Peyer's patch (tissue), 4 donors: ENCODE results near the gene HACD2. TPM values are rescaled to one million over a fixed set of nuclear protein-coding genes. Genes with fewer than 3 reads are reported as not detected.

Experiments
- DNase-seq, 3 donors: peaks; one replicate each; pipeline ENCODE4 v3.0.0-alpha.2; 2017 to 2019
- H3K27ac ChIP-seq, 4 donors: fragments of 200-600 bp; sonication (generic); one replicate each; pipeline ENCODE4 v1.5.1; 2016 to 2019
- H3K27me3 ChIP-seq, 2 donors: fragments of 200-600 bp; sonication (generic); one replicate each; pipeline ENCODE4 v1.5.1; 2019
- H3K36me3 ChIP-seq, 3 donors: fragments of 200-600 bp; sonication (generic); one replicate each; pipeline ENCODE4 v1.5.1; 2016 to 2019
- H3K4me1 ChIP-seq, 4 donors: fragments of 200-600 bp; sonication (generic); one replicate each; pipeline ENCODE4 v1.5.1; 2016 to 2019
- H3K4me3 ChIP-seq, 4 donors: fragments of 200-600 bp; sonication (generic); 1 replicate in 3 of 4; 2 replicates in 1 of 4; pipeline ENCODE4 v1.5.1; 2016 to 2019; ENCODE audit warnings: mild to moderate bottlenecking in 1 of 4
- H3K9me3 ChIP-seq, 4 donors: fragments of 200-600 bp; sonication (generic); one replicate each; pipeline ENCODE4 v1.5.1; 2016 to 2019; ENCODE audit warnings: mild to moderate bottlenecking in 1 of 4
- CTCF ChIP-seq, 6 experiments: fragments of 450-650 bp in 4 of 6; fragments of 200-600 bp in 2 of 6; sonication (generic) in 1 of 6; IDR thresholded peaks; one replicate each; pipeline ENCODE4 v1.5.1; 2017 to 2019; ENCODE audit warnings: antibody characterized with exemption in 6 of 6, mild to moderate bottlenecking in 3 of 6, moderate library complexity in 1 of 6
- POLR2A ChIP-seq, 2 donors: fragments of 450-650 bp; IDR thresholded peaks; one replicate each; pipeline ENCODE4 v1.5.1; 2017; ENCODE audit warnings: antibody characterized with exemption in 2 of 2, mild to moderate bottlenecking in 2 of 2, moderate library complexity in 2 of 2
- total RNA-seq, 4 donors: library from RNA; depleted of rRNA; stranded (reverse); fragments of >200 nt; gene quantifications; one replicate each; pipeline ENCODE4 v1.1.0, GENCODE V29; 2016

HACD2 gene
- total RNA-seq, 4 donors from 2014 or later = 19.8 to 53.6 (median 27.6) TPM

- no peak overlapping the region for H3K27ac ChIP-seq
- DNase-seq = no peak
- no peaks in the 10 kb centered on the region for H3K36me3 ChIP-seq
- TF ChIP-seq POLR2A (IDR thresholded peaks at IDR 0.05) (no peak), CTCF (IDR thresholded peaks at IDR 0.05) (no peak)
- no peak overlapping the region for H3K4me3 ChIP-seq
- H3K4me1 ChIP-seq = no peaks in the 10 kb centered on the region
- H3K27me3 ChIP-seq = no peaks in the 10 kb centered on the region
- no peaks in the 10 kb centered on the region for H3K9me3 ChIP-seq
Measured at GRCh38 chr3:123479891-123480290, 105.0 kb downstream of the HACD2 start.

- no peak for TF ChIP-seq POLR2A (IDR thresholded peaks at IDR 0.05)
- no peak for TF ChIP-seq CTCF (IDR thresholded peaks at IDR 0.05)
- Histone ChIP-seq H3K27me3 (no peaks in the 10 kb centered on the region), H3K9me3 (no peaks in the 10 kb centered on the region), H3K27ac (no peak overlapping the region), H3K4me1 (no peaks in the 10 kb centered on the region), H3K4me3 (no peak overlapping the region), H3K36me3 (no peaks in the 10 kb centered on the region)
- DNase-seq = no peak
Measured at GRCh38 chr3:123478314-123478713, 106.5 kb downstream of the HACD2 start.

DNA sequence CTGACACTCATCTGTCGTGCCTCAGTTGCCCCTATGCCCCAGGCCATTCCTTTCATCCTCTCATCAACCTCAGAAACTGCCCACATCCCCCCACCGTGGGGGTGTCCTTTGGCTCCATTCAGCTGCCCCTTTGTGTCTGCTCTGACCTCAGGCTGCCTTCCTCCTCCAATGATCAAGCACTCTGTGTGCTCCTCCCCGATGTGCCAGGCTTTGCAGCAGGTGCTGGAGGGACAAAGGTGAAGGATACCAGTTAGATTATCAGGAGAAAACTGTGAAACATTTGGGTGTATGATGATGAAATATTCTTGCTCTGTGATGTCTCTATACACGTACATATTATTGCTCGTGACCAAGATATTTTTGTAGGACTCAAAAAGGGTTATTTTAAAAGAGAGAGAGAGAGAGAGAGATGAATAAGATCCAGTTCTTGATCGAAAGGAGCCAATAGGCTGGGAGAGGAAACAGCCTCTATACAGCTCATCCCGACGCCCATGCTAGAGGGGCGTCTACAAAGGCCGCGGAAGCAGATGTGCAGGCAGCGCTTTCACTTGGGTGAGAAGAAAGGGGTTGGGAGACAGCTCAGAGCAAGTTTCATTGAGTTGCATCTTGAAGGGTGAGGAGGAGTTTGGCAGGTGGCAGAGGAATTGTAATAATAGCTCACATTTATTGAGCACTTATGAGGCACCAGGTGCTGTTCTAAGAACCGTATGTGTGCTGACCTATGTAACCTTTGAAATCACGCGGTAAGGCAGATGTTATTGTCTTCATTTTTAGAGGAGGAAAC is 107.7 kb downstream of the HACD2 start:
- no peak for DNase-seq
- Histone ChIP-seq H3K9me3 (no peaks in the 10 kb centered on the region), H3K36me3 (no peaks in the 10 kb centered on the region), H3K27me3 (no peaks in the 10 kb centered on the region), H3K4me3 (no peak overlapping the region), H3K4me1 (no peaks in the 10 kb centered on the region), H3K27ac (no peak overlapping the region)
- no peak for TF ChIP-seq POLR2A (IDR thresholded peaks at IDR 0.05)
- TF ChIP-seq CTCF (IDR thresholded peaks at IDR 0.05) = no peak

- H3K27me3 ChIP-seq = no peaks in the 10 kb centered on the region
- H3K9me3 ChIP-seq = no peaks in the 10 kb centered on the region
- DNase-seq = no peak
- no peak overlapping the region for H3K4me3 ChIP-seq
- H3K4me1 ChIP-seq = no peaks in the 10 kb centered on the region
- no peak for TF ChIP-seq CTCF (IDR thresholded peaks at IDR 0.05)
- TF ChIP-seq POLR2A (IDR thresholded peaks at IDR 0.05) = no peak
- no peaks in the 10 kb centered on the region for H3K36me3 ChIP-seq
- H3K27ac ChIP-seq = no peak overlapping the region
Measured at GRCh38 chr3:123475786-123476185, 109.1 kb downstream of the HACD2 start.

- DNase-seq = no peak
- Histone ChIP-seq H3K4me1 (no peaks in the 10 kb centered on the region), H3K27me3 (no peaks in the 10 kb centered on the region), H3K27ac (no peak overlapping the region), H3K4me3 (no peak overlapping the region), H3K9me3 (no peaks in the 10 kb centered on the region), H3K36me3 (no peaks in the 10 kb centered on the region)
- TF ChIP-seq CTCF (IDR thresholded peaks at IDR 0.05) (no peak), POLR2A (IDR thresholded peaks at IDR 0.05) (no peak)
Measured at GRCh38 chr3:123471106-123471505, 113.7 kb downstream of the HACD2 start.
